GM18519 (cell line): ENCODE results near the gene HEXD.

Source experiments
- ATAC-seq: cut with Tn5 transposase; IDR thresholded peaks from one replicate; pipeline ENCODE4 v1.9.1; 2021; ENCODE audit warnings: mild to moderate bottlenecking, moderate library complexity; ENCODE audit not compliant: unreplicated experiment, low FRiP score

Gene HEXD

GRCh38 chr17:82438401-82439193, 20.4 kb downstream of the HEXD start:
- ATAC-seq = no peak

- ATAC-seq = no peak
These were observed 21.2 kb downstream of the HEXD start for GRCh38 chr17:82439194-82439828.

- no peak for ATAC-seq
These were observed 21.8 kb downstream of the HEXD start for GRCh38 chr17:82439829-82440365.

- no peak for ATAC-seq
These were observed 22.4 kb downstream of the HEXD start for GRCh38 chr17:82440469-82440981.

GRCh38 chr17:82440991-82441627, 23.0 kb downstream of the HEXD start:
- no peak for ATAC-seq

GRCh38 chr17:82441691-82442487, 23.7 kb downstream of the HEXD start:
- ATAC-seq = no peak

- no peak for ATAC-seq
These were observed 24.7 kb downstream of the HEXD start for GRCh38 chr17:82442643-82443464.

- ATAC-seq = no peak
These were observed 25.5 kb downstream of the HEXD start for GRCh38 chr17:82443465-82444283.

GRCh38 chr17:82444284-82444893, 26.2 kb downstream of the HEXD start:
- no peak for ATAC-seq

- ATAC-seq = no peak
These were observed 26.9 kb downstream of the HEXD start for GRCh38 chr17:82444941-82445521.

- no peak for ATAC-seq
These were observed 27.4 kb downstream of the HEXD start for GRCh38 chr17:82445542-82445941.

GRCh38 chr17:82446124-82446523, 28.0 kb downstream of the HEXD start:
- no peak for ATAC-seq

GRCh38 chr17:82446649-82447048, 28.5 kb downstream of the HEXD start:
- no peak for ATAC-seq

GRCh38 chr17:82447876-82448275, 29.7 kb downstream of the HEXD start:
- ATAC-seq = no peak

GRCh38 chr17:82449131-82449882, 31.2 kb downstream of the HEXD start:
- no peak for ATAC-seq

- ATAC-seq = no peak
These were observed 31.8 kb downstream of the HEXD start for GRCh38 chr17:82449883-82450356.
